ENCODE measurements around the gene ACOX1. TPM values are rescaled to one million over a fixed set of nuclear protein-coding genes. Genes with fewer than 3 reads are reported as not detected.

ACOX1 gene
- total and polyA plus RNA-seq, 2 donors (not counting 1 experiment from before 2014, with no cell fraction given): 6.6 to 31.2 TPM

GRCh38 chr17:75900691-75901533 is 78.1 kb downstream of the ACOX1 start:
- Mint-ChIP-seq H3K9me3 (ENCODE audit: insufficient read depth) (no peaks in the 10 kb centered on the region), H3K4me1 (peaks cover 15% of the 10 kb centered on the region), H3K27me3 (no peaks in the 10 kb centered on the region), H3K27ac (no peak overlapping the region), H3K4me3 (no peak overlapping the region)
- ATAC-seq (ENCODE audit: low read depth) (no peak), DNase-seq (no peak)
- H3K4me3 ChIP-seq (ENCODE audit: control extremely low read depth in 1 of 5, extremely low read depth in 1 of 5, insufficient read depth in 1 of 5, low read depth in 2 of 5, low read length in 4 of 5): no peak overlapping the region
- H3K36me3 ChIP-seq (replicated peaks in 1 of 2; ENCODE audit: control extremely low read depth in 1 of 2, control insufficient read depth in 1 of 2, extremely low read depth in 1 of 2, insufficient read depth in 2 of 2, low read length in 1 of 2): peaks cover 0 to 48% of the 10 kb centered on the region in 2 experiments
- H3K4me2 ChIP-seq (replicated peaks; ENCODE audit: low read depth, low read length, poor library complexity, severe bottlenecking): no peak overlapping the region
- H3K79me2 ChIP-seq (ENCODE audit: control insufficient read depth, insufficient read depth, low read length): peaks cover 17% of the 10 kb centered on the region
- no peak overlapping the region for H3K9ac ChIP-seq (ENCODE audit: low read length)
- no peaks in the 10 kb centered on the region for H3K9me3 ChIP-seq (ENCODE audit: control extremely low read depth in 1 of 3, control insufficient read depth in 2 of 3, insufficient read depth in 1 of 3, low read length in 2 of 3)
- CTCF ChIA-PET: no interaction called here
- no peak overlapping the region for H2AFZ ChIP-seq (ENCODE audit: insufficient read depth, low read depth, low read length, poor library complexity, severe bottlenecking)
- no peak overlapping the region for H3K27ac ChIP-seq (ENCODE audit: low read length in 2 of 2)
- TF ChIP-seq CTCF (IDR thresholded peaks at IDR 0.05) (no peak), EZH2 (IDR thresholded peaks at IDR 0.05; ENCODE audit: borderline replicate concordance, insufficient read depth, low read depth, low read length, poor library complexity, severe bottlenecking) (no peak)
- no peaks in the 10 kb centered on the region for H3K27me3 ChIP-seq (replicated peaks in 1 of 4; ENCODE audit: control extremely low read depth in 1 of 4, control insufficient read depth in 3 of 4, insufficient read depth in 4 of 4, low read length in 3 of 4)
- peaks cover 7 to 23% of the 10 kb centered on the region in 2 donors for H3K4me1 ChIP-seq (ENCODE audit: control insufficient read depth in 2 of 2, insufficient read depth in 2 of 2, low read length in 2 of 2)
- WGBS (ENCODE audit: insufficient coverage): 90% methylated on average over 13 of the region's 13 CpGs
- peaks cover 14% of the 10 kb centered on the region for H4K20me1 ChIP-seq (ENCODE audit: control insufficient read depth, insufficient read depth, low read length, poor library complexity, severe bottlenecking)
- intact Hi-C loops (cut with micrococcal nuclease): loop anchor here (10.0 kb wide), 1 partner anchor 364 kb away; the partner anchor contains the start of gene UBALD2
- POLR2A ChIA-PET: interaction anchor here (0.6 to 0.7 kb wide), 2 partner anchors 96 to 664 kb away, joined by 3 to 4 read pairs; no protein-coding TSS in a partner anchor
